Measurements from ENCODE around the gene CFAP68.

DNA sequence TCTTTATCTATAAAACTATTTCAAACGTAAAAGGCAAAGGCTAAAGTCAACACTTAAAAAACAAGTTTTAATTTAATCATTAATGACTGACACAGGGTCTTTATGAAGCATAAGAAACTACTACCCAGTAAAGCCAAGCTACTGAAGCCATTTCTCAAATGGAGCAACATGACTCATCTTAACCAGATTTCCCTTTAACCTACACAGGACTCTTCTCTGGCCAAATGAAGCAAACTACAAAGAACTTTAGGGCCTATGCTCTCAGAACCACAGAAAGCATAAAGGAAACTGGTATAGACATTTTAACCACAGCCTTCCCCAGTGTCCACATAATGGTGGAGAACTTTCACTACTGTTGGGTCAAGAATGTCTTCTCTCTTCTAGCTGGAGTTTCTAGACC lies 42.6 kb upstream of the CFAP68 start:
- TF ChIP-seq, protein P1, sequence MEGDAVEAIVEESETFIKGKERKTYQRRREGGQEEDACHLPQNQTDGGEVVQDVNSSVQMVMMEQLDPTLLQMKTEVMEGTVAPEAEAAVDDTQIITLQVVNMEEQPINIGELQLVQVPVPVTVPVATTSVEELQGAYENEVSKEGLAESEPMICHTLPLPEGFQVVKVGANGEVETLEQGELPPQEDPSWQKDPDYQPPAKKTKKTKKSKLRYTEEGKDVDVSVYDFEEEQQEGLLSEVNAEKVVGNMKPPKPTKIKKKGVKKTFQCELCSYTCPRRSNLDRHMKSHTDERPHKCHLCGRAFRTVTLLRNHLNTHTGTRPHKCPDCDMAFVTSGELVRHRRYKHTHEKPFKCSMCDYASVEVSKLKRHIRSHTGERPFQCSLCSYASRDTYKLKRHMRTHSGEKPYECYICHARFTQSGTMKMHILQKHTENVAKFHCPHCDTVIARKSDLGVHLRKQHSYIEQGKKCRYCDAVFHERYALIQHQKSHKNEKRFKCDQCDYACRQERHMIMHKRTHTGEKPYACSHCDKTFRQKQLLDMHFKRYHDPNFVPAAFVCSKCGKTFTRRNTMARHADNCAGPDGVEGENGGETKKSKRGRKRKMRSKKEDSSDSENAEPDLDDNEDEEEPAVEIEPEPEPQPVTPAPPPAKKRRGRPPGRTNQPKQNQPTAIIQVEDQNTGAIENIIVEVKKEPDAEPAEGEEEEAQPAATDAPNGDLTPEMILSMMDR (conservative IDR thresholded peaks at IDR 0.05; ENCODE audit: low read depth in 2 of 2) = no peak
- no peak for TF ChIP-seq EZH2phosphoT487 (IDR thresholded peaks at IDR 0.05; ENCODE audit: unreplicated experiment)

All from GM23338 (cell line).